Measurements from ENCODE around the gene MIEN1. TPM values are rescaled to one million over a fixed set of nuclear protein-coding genes. Genes with fewer than 3 reads are reported as not detected.

Gene MIEN1
- total and polyA plus RNA-seq, 2 of the 13 experiments (the other 11 are each of a cell fraction or from before 2014, with no cell fraction given): 40.6 to 56.6 TPM

GRCh38 chr17:39754161-39754957 lies 24.0 kb upstream of the MIEN1 start (continued):
- TF ChIP-seq ZBTB26 (CRISPR knock-in tag; IDR thresholded peaks at IDR 0.05; ENCODE audit: borderline replicate concordance) (peak; percentile 78; the same call in 1 of the 2 replicates), ARNT (IDR thresholded peaks at IDR 0.05) (no peak), ZNF724P (CRISPR knock-in tag; IDR thresholded peaks at IDR 0.05; ENCODE audit: borderline replicate concordance) (peak; percentile 75; the same call in 1 of the 2 replicates), TFDP2 (CRISPR knock-in tag; IDR thresholded peaks at IDR 0.05) (peak; percentile 91), ZBTB3 (CRISPR knock-in tag; IDR thresholded peaks at IDR 0.05; ENCODE audit: borderline replicate concordance, low read depth) (peak; percentile 93), ZNF784 (CRISPR knock-in tag; IDR thresholded peaks at IDR 0.05; ENCODE audit: borderline replicate concordance) (peak; percentile 35; the same call in 1 of the 2 replicates), ZSCAN25 (CRISPR knock-in tag; IDR thresholded peaks at IDR 0.05) (peak; percentile 84), POLR2A (IDR thresholded peaks at IDR 0.05; ENCODE audit: insufficient read depth in 1 of 2, low read depth in 2 of 2, low read length in 2 of 2) (peak in 1 of 2 experiments; percentile 67), PBX2 (CRISPR knock-in tag; IDR thresholded peaks at IDR 0.05) (no peak), U2AF1 (optimal IDR thresholded peaks at IDR 0.05; ENCODE audit: low read depth, low read length) (peak; percentile 57), FIP1L1 (IDR thresholded peaks at IDR 0.05; ENCODE audit: borderline replicate concordance, insufficient read depth, low read depth, low read length) (0 out of 2 replicates have a peak, but pooled peaks have one; percentile 7), ZNF556 (CRISPR knock-in tag; IDR thresholded peaks at IDR 0.05; ENCODE audit: borderline replicate concordance) (no peak; the same call in 1 of the 2 replicates), ZNF264 (CRISPR knock-in tag; IDR thresholded peaks at IDR 0.05) (0 out of 2 replicates have a peak, but pooled peaks have one; percentile 49), XRCC5 (optimal IDR thresholded peaks at IDR 0.05; ENCODE audit: low read length) (peak; percentile 64), ZNF670 (CRISPR knock-in tag; IDR thresholded peaks at IDR 0.05; ENCODE audit: borderline replicate concordance) (peak; percentile 94), BRCA1 (CRISPR knock-in tag; IDR thresholded peaks at IDR 0.05) (no peak), ZNF160 (CRISPR knock-in tag; IDR thresholded peaks at IDR 0.05) (peak; percentile 43; the same call in 1 of the 2 replicates), NRL (CRISPR knock-in tag; IDR thresholded peaks at IDR 0.05; ENCODE audit: borderline replicate concordance) (peak; percentile 73; the same call in 1 of the 2 replicates), ZBTB39 (CRISPR knock-in tag; IDR thresholded peaks at IDR 0.05) (peak; percentile 85; the same call in 1 of the 2 replicates), ZNF468 (CRISPR knock-in tag; IDR thresholded peaks at IDR 0.05) (no peak), KDM5B (CRISPR knock-in tag; IDR thresholded peaks at IDR 0.05; ENCODE audit: borderline replicate concordance) (peak; percentile 98; the same call in 1 of the 2 replicates), KDM6A (CRISPR knock-in tag; IDR thresholded peaks at IDR 0.05; ENCODE audit: low read depth) (no peak), ZMYM2 (CRISPR knock-in tag; IDR thresholded peaks at IDR 0.05) (0 out of 2 replicates have a peak, but pooled peaks have one; percentile 39)

Measured in HepG2 (cell line).